T47D (cell line): Measurements from ENCODE around the gene RNF150.
A peak's percentile ranks its signal among the peaks of the same experiment; 100 is the strongest.

Experiments used
- DNase-seq, 2 experiments: peaks; one replicate each; pipeline versions ENCODE4 v3.0.0 to v3.0.0-alpha.2; 2011 to 2012; ENCODE audit warnings: low read depth in 1 of 2, low spot score in 1 of 2
- JUND ChIP-seq: IDR thresholded peaks from 2 replicates; pipeline ENCODE4 v1.6.1; 2012; ENCODE audit warnings: low read depth
- in situ Hi-C: cut with HindIII; loops from 2 replicates; pipeline ENCODE4 v1.10.0; 2016; ENCODE audit warnings: low sequenced_read_pairs, low pct_unique_long_range_greater_than_20kb

Gene RNF150

DNA sequence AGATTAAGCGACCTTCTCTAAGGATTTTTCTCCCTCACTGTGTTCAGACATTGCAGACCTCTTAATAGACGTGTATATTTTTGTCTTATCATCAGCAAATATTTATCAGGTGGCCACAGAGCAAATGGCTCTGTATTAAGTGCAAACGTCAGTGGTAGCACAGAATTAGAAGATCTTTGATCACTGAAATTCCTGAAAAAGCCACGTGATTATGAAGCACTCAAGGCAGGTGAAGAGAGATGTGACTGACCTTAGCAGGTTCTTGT, 271.2 kb downstream of the RNF150 start:
- no peak for DNase-seq
- no peak for TF ChIP-seq JUND
- in situ Hi-C loops, result no loop called here

DNA sequence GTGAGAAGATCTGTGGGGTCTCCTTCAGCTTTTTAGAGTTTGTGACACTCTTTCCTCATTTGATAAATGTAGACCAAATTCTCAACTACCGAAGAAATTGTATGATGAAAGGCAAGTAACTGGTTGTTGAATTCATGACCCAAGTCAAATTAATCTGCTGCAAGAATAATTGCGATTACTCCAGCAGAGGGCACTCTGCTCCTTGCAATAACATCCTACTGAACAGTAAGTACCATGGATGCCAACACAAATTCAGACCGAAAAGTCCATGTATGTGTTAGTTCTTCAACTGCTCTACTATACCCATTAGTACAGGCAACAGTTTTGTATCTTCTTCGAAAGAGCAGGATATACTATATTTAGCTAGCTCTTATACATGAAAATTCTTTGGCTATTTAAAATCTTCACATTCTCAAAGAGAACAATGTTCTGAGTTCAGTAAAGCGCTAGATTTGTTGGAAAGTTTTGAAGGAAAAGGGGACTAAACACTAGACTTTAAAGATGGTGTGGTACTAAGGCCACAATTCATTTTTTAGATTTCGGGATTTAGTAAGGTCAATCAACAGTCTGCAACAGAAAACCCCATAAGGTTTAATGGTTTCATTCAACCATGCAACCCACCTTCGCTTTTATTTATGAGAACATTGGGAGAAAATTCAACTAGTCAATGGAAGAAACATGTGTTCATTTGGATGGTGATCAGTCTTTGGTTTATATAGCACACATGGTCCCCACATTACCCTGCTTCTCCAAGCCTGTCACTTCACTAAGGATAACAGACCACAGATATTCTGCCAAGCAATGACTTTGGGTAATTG, 271.7 kb downstream of the RNF150 start:
- no peak for TF ChIP-seq JUND
- DNase-seq, result peak; percentile 22 to 80

DNA sequence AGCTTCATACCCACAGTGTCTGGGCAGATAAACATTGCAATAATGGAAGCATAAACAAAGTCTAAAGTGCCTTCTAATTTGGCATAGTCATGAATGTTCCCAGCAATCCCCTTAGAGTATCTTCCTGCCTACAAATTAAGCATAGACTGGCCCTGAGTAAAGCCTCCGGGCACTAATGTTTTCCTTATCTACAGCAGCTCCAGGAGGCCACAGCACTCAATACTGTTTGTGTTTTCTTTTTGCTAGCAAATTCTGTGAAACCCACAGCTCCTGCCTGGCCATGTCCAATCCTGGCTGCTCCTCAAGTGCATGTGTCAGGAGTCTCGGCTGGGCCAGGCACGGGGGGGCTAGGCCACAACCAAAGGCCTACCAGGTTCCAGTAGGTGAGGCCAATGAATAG, 274.4 kb downstream of the RNF150 start:
- TF ChIP-seq JUND, result no peak
- no peak for DNase-seq
- in situ Hi-C loops, result no loop called here

More for the DNA sequence above, 271.7 kb downstream of the RNF150 start:
- in situ Hi-C loops, result no loop called here

DNA sequence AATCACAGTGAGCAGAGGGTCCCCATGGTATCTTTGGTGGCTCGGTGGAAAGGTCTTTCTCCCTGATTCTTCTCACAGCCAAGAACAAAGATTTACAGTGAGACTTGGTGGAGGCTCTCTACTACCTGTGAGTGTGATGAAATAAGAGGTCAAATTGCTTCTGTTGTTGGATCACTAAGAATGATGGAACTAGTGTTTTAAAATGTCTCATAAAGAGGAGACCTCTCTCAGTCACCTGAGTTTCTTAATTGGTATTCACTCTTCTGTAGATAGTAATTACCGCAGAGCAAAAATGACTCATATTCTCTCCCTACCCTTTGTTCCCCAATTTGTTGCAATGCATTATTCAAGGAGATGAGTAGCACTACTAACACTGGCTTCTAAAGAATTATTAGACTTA, 276.2 kb downstream of the RNF150 start:
- DNase-seq, result no peak
- in situ Hi-C loops, result no loop called here
- TF ChIP-seq JUND, result no peak

DNA sequence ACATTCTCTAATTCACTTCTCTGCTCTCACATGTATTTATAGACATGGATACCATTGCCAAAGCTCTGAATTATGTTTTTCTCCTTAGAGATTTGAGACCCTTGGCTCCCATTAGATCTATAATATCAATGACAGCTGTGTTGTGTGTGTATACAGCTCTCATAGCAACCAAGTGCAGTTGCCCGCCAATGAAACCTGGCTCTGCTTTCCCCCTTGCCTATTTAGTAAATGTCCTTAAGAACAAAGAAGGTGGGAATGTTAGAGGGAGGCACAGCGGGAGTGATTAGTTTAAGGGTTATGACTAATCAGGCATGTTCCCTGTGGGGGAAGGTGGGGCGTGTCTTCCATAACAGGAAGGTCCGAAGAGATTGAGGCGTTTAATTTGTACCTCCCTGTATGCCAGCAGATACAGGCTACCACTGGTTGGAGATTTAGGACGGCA, 276.6 kb downstream of the RNF150 start:
- TF ChIP-seq JUND, result no peak
- in situ Hi-C loops, result no loop called here
- DNase-seq, result no peak

DNA sequence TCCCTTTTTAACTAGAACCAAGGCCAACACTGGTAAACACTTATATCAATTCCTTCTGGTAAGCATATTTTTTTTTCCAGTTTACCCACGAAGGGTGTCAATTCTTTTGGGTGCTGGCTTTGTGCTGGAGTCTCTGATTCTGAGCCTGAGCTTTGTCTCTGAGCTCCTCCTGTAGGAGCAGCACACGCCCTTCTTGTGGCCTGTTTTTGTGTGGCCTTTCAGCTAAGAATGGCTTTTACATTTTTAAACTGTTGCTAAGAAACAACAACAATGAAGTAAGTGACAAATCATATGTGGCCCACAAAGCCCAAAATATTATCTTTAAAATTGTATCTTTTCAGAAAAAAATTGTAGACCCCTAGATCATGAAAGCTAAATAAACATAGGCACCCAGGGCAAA, 279.1 kb downstream of the RNF150 start:
- no peak for TF ChIP-seq JUND
- in situ Hi-C loops, result no loop called here
- no peak for DNase-seq

DNA sequence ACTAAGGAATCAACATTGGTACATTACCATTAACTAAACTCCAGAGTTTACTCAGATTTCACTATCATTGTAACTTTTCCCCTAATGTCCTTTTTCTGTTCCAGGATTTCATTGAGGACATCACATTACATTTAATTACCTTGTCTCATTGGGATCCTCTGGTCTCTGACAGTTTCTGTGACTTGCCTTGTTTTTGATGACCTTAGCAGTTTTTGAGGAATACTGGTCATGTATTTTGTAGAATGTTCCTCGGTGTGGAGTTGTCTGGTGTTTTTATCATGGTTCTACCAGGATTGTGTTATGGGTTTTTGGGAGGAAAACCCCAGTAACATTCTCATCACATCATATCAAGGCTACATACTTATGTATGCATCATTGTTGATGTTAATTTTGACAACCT, 281.5 kb downstream of the RNF150 start:
- DNase-seq, result no peak
- TF ChIP-seq JUND, result no peak
- in situ Hi-C loops, result no loop called here

DNA sequence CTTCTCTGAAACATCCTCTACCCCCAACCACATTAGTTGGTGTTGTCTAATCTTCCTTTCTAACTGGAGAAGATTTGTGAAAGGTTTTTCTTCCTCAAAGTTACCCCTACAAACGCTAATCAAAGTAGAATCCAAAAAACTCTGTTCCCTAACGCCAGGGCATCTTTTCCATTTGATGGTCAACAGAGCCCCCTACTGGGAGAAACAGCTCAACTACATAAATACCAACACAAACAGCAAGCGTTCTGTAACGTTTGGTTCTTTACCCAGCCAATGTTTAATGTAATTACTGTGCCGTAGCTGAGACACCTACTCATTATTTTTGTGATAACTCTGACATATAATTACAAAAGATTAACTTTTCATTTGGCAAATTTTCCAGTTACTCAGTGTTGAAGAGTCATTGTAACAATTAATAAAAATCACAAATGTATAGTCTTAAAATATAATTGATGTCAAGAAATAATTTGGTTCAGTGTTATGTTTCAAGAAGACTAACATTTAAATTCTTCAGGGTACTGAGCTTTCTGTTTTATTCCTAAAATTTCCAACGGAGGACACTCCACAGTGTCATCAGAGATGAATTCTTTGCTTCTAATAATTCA, 282.1 kb downstream of the RNF150 start:
- peak; percentile 16 to 72 for DNase-seq
- no peak for TF ChIP-seq JUND
- in situ Hi-C loops, result no loop called here

DNA sequence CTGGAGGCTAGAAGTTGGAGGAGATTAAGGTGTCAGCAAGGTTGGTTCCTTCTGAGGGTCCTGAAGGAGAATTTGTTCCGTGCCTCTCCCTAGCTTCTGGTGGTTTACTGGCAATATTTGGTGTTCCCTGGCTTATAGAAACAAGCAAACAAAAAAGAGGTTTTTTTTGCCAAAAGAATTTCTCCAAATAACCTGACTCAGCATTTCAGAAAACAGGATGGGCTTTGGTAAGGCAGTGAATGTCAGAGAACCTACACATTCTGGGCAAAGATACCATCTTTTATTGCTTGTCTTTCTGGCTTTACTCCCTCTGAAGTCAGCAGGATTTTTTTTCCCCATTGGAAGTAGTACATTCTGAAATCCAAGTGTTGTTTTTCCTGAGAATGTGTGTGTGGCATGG, 283.7 kb downstream of the RNF150 start:
- in situ Hi-C loops, result no loop called here
- TF ChIP-seq JUND, result no peak
- no peak for DNase-seq

DNA sequence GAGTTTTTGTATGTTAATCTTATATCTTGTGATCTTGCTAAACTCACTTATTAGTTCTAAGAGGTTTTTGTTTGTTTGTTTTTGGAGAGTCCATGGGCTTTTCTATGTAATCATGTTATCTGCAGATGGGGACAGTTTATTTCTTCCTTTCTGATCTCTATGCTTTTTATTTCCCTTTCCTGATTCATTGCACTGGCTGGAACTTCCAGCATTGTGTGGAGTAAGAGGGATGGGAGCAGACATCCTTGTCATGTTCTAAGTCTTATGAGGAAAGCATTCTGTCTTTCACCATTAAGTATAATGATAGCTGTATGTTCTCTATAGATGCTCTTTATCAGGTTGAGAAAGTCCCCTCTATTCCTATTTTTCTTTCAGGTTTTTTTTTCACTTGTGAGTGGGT, 286.5 kb downstream of the RNF150 start:
- in situ Hi-C loops, result no loop called here

DNA sequence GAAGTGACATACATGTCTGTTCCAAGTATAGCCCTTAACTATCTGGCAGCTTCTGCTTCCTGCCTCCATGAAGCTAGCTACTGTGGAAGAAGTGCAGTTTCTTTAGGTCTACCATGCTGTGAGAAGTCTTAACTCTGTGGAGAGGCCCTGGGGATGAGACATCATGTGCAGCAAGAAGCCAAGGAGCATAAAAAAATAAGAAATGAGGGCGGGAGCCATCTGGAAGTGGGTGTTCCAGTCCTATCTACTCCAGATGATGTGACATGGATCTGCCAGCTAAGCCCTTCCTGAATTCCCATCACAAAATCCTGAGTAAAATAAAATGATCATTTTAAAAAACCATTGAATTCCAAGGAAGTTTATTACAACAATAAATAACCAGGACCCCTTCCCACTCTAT, 289.2 kb downstream of the RNF150 start:
- no peak for DNase-seq
- in situ Hi-C loops, result no loop called here
- TF ChIP-seq JUND, result no peak

More for the DNA sequence above, 286.5 kb downstream of the RNF150 start:
- no peak for DNase-seq
- no peak for TF ChIP-seq JUND

DNA sequence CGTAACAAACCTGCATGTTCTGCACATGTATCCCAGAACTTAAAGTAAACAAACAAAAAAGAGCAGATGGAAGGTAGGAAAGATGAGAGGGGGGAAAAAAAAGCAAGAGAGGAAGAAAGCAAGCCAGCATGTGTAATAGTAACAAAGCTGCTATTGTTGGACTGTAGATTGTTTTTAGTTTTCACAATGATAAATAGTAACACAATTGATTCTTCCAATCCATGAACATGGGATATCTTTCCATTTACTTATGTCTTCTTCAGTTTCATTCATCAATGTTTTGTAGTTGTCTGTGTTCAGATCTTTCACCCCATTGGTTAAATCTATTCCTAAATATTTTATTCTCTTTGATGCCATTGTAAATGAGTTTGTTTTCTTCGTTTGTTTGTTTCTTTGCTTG, 292.1 kb downstream of the RNF150 start:
- in situ Hi-C loops, result no loop called here
- no peak for DNase-seq
- TF ChIP-seq JUND, result no peak

DNA sequence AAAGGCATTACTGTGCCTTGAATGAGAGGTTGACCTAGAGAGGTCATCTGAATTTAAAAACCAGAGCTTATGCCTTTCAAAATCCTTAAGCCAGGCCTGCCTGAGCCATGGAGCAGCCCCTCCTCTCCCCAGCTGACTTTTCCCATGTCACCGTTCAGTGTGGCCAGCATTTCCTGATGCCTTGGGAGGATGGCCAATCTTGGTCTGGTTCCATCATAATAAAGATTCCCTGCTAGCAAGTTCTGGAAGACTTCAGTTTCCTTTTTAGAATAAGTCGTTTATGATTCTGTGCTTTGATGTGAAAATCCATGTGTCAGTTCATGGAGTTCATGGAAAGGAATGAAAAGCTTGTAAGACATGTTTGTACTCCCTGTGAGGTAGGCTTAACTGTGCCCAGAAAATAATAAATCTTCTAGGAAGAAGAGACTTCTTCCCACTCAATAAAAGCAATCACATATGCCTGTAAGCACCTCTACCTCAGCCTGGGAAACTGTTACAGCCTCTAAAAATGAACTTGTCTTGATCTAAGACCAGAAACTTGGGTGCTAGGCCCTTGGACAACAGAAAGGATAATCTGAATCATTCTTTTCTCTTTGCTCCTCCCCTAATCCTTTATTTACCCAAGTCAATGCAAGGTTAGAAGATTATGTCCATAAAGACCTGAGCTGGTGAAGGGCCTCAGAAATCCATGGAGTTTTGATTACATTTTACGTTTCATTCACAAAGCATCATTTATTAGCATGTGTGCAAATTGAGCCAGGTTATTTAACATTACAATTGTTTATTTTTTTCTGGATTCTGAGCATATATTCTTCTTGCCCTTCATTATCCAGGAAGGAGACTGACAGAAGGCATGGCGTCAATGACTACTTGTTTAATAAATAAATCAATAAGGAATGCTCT, 293.1 kb downstream of the RNF150 start:
- in situ Hi-C loops, result no loop called here
- no peak for TF ChIP-seq JUND
- DNase-seq, result no peak
